Measurements from ENCODE around the gene CIBAR2.

- TF ChIP-seq EZH2 (IDR thresholded peaks at IDR 0.05; ENCODE audit: insufficient read depth, poor library complexity, severe bottlenecking) (no peak), EZH2phosphoT487 (IDR thresholded peaks at IDR 0.05; ENCODE audit: insufficient read depth, low read depth) (no peak)
These were observed 41.4 kb upstream of the CIBAR2 start for GRCh38 chr16:85153656-85154091.
